KMS-11 (cell line): ENCODE results near the gene FAM222B.

Source experiments
- H2AFZ ChIP-seq: fragments of 200-600 bp; sonication (generic); 2 replicates; pipeline ENCODE4 v1.6.1; 2016; ENCODE audit warnings: antibody characterized with exemption, mixed run types, low read depth
- H3K27ac ChIP-seq: fragments of 200-600 bp; sonication (generic); 2 replicates; pipeline ENCODE4 v1.6.1; 2016; ENCODE audit warnings: mild to moderate bottlenecking, mixed run types
- H3K27me3 ChIP-seq: fragments of 200-600 bp; sonication (generic); 2 replicates; pipeline ENCODE4 v1.6.1; 2017; ENCODE audit warnings: mild to moderate bottlenecking, low read depth, mixed run types, moderate library complexity; ENCODE audit not compliant: insufficient read depth
- H3K36me3 ChIP-seq: fragments of 200-600 bp; sonication (generic); 2 replicates; pipeline ENCODE4 v1.6.1; 2017; ENCODE audit warnings: mild to moderate bottlenecking, mixed run types; ENCODE audit not compliant: insufficient read depth
- H3K4me1 ChIP-seq: fragments of 200-600 bp; sonication (generic); 2 replicates; pipeline ENCODE4 v1.6.1; 2016; ENCODE audit warnings: mild to moderate bottlenecking, low read depth, mixed run types; ENCODE audit not compliant: poor library complexity, severe bottlenecking
- H3K4me2 ChIP-seq: fragments of 200-600 bp; sonication (generic); 2 replicates; pipeline ENCODE4 v1.7.0; 2016; ENCODE audit warnings: mild to moderate bottlenecking, mixed run types
- H3K4me3 ChIP-seq: fragments of 200-600 bp; sonication (generic); IDR thresholded peaks from 2 replicates; pipeline ENCODE4 v1.6.1; 2017; ENCODE audit warnings: low read depth, low read length, mixed read lengths; ENCODE audit not compliant: insufficient read depth
- H3K79me2 ChIP-seq: fragments of 200-600 bp; sonication (generic); 2 replicates; pipeline ENCODE4 v1.6.1; 2016; ENCODE audit warnings: low read depth, mixed run types; ENCODE audit not compliant: insufficient read depth
- H3K9ac ChIP-seq: fragments of 200-600 bp; sonication (generic); 2 replicates; pipeline ENCODE4 v1.6.1; 2016; ENCODE audit warnings: mild to moderate bottlenecking, mixed run types
- H4K20me1 ChIP-seq: fragments of 200-600 bp; sonication (generic); 2 replicates; pipeline ENCODE4 v1.6.1; 2016; ENCODE audit warnings: mild to moderate bottlenecking, mixed run types; ENCODE audit not compliant: insufficient read depth
- CTCF ChIP-seq: fragments of 200-600 bp; sonication (generic); conservative IDR thresholded peaks from 2 replicates; pipeline ENCODE4 v1.6.1; 2017; ENCODE audit warnings: low read depth, mild to moderate bottlenecking, antibody characterized with exemption, low read length, moderate library complexity, mixed read lengths

FAM222B gene

GRCh38 chr17:28744972-28745785 lies 97.4 kb downstream of the FAM222B start:
- H3K4me1 ChIP-seq, result peaks cover 40% of the 10 kb centered on the region
- H3K79me2 ChIP-seq, result peaks cover 24% of the 10 kb centered on the region
- H2AFZ ChIP-seq, result peak overlapping the region; percentile 17; the same call in 1 of the 2 replicates
- no peaks in the 10 kb centered on the region; the same call in 1 of the 2 replicates for H3K36me3 ChIP-seq
- no peaks in the 10 kb centered on the region for H3K27me3 ChIP-seq
- H3K4me2 ChIP-seq, result peak overlapping the region; percentile 93
- no peak for TF ChIP-seq CTCF
- no peak overlapping the region for H3K4me3 ChIP-seq
- 0 out of 2 replicates have a peak, but pooled peaks cover 4% of the 10 kb centered on the region for H4K20me1 ChIP-seq
- H3K9ac ChIP-seq, result peak overlapping the region; percentile 82
- peak overlapping the region; percentile 62 for H3K27ac ChIP-seq

- Histone ChIP-seq H3K27me3 (no peaks in the 10 kb centered on the region), H3K79me2 (peaks cover 24% of the 10 kb centered on the region), H3K9ac (peak overlapping the region; percentile 82), H3K4me2 (peak overlapping the region; percentile 93), H3K4me1 (peaks cover 35% of the 10 kb centered on the region), H3K4me3 (no peak overlapping the region), H3K36me3 (no peaks in the 10 kb centered on the region), H2AFZ (peak overlapping the region; percentile 17; the same call in 1 of the 2 replicates), H4K20me1 (0 out of 2 replicates have a peak, but pooled peaks cover 4% of the 10 kb centered on the region), H3K27ac (peak overlapping the region; percentile 62)
- no peak for TF ChIP-seq CTCF
These were observed 98.3 kb downstream of the FAM222B start for GRCh38 chr17:28744104-28744971.

- H3K36me3 ChIP-seq, result no peaks in the 10 kb centered on the region
- H3K27ac ChIP-seq, result peak within 1 kb of the TSS; percentile 62
- no peaks in the 10 kb centered on the region for H3K27me3 ChIP-seq
- peak within 1 kb of the TSS; percentile 70 for H2AFZ ChIP-seq
- peak within 1 kb of the TSS; percentile 93 for H3K4me2 ChIP-seq
- no peak for TF ChIP-seq CTCF
- 0 out of 2 replicates have a peak, but pooled peaks cover 4% of the 10 kb centered on the region for H4K20me1 ChIP-seq
- peak within 1 kb of the TSS; percentile 82 for H3K9ac ChIP-seq
- H3K4me1 ChIP-seq, result peaks cover 41% of the 10 kb centered on the region
- no peak within 1 kb of the TSS for H3K4me3 ChIP-seq
- H3K79me2 ChIP-seq, result peaks cover 24% of the 10 kb centered on the region
These were observed 99.1 kb downstream of the FAM222B start, which contains the start of gene TRAF4 for GRCh38 chr17:28743243-28744103. TRAF4 (plus strand) TSS chr17:28744011; CDS start chr17:28744113, 102 bp downstream.
